Measurements from ENCODE around the gene LRRC43.
"Not testable (repeated sequence)": the region's sequence is repeated elsewhere in the genome, so short reads cannot be mapped to it uniquely, and the experiment has no call there.

Gene LRRC43

DNA sequence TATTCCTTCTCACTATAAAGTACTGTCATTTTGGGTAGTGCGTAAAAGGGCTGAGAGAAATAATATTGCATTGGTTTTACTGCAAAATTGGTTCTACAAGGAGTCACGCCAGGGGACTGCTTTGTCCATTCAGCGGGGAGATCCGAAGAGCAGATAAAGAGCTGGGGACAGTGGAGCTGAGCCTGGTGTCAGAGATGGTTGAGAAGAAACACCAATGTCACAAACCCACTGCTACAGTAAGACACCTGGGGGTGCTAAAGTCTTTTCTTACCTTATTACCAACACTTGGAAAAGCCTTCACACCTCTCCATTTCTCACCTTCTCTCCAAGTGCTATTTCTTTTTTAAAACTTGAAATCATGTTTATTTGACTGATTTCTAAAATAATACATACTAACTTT, 23.0 kb upstream of the LRRC43 start:
- no peak for DNase-seq

DNA sequence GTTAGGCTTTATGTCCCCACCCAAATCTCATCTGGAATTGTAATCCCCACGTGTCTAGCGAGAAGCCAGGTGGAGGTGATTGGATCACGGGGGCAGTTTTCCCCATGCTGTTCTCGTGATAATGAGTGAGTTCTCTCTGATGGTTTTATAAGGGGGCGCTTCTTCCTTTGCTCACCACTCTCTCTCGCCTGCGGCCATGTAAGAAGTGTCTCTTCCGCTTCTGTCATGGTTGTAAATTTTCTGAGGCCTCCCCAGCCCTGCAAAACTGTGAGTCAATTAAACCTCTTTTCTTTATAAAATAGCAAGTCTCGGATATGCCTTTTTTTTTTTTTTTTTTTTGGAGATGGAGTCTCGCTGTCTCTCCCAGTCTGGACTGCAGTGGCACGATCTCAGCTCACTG, 22.2 kb upstream of the LRRC43 start:
- no peak for DNase-seq

DNA sequence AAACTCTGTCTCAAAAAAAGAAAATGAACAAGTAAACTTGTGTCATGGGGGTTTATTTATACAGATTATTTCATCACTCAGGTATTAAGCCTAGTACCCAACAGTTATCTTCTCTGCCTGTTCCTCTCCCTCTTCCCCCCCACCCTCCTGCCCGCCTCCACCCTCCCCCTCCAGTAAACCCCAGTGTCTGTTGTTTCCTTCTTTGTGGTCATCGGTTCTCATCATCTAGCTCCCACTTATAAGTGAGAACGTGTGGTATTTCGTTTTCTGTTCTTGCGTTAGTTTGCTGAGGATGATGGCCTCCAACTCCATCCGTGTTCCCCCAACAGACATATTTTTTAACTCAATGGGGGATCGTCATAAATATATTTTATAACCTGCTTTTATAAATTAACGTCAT, 21.2 kb upstream of the LRRC43 start:
- no peak for DNase-seq

DNA sequence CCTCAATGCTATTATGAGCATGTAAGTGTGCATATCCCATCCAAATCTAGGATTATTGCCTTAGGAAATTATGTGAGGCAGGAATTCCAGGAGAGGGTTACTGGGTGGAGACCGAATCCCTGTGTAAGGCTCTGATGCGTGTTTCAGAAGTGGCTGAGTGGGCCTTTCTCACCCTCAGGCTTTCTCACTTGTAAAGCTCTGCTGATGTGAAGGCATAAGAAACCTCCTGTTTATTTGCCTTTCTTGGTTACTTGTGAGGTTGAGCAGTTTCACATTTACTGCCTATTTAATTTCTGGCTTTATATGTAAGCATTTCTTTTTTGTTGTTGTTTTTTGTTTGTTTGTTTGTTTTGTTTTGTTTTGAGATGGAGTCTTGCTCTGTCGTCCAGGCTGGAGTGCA, 19.9 kb upstream of the LRRC43 start:
- no peak for DNase-seq

DNA sequence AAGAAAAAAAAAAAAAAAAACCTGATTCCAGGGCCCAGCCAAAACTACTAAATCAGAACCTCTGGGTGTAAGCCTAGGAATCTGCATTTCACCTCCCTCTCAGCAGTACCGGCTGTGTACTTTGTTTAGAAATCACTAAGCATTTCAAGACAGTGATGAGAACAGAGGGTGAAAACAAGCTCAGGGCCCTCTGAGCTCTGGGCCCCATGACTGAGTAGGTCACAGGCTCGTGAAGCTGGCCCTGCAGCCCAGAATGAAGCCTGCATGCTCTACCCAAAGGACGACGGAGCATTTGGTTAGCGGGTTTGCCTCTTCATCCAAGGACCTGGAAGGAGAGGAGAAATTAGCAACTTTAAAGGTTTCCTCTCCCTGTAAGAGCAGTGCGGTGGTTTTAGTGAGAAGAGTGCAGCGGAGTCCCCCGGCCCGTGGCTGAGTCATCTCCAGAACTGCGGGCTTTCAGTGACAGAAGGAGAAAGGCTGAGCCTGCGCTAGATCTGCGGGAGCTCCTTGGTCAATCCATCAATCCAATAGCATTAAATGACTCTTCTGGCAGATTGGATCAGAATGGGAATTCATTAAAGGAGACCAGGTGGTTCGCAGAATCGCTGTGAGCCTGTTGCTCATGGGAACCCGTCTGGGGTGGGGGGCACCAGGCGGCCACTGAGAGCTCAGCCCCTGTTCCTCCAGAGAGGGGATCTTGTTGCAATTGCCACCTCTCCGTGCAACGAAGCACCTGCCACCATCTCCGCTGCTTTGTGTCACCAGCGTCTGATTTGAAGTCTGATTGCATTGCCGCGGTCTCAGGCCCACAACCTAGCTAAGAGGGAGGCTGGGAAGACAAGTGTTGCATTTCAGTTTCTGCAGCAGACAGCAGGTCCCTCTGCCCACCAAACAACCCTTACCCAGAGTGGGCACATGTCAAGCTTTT, 16.2 kb upstream of the LRRC43 start:
- DNase-seq: no peak

DNA sequence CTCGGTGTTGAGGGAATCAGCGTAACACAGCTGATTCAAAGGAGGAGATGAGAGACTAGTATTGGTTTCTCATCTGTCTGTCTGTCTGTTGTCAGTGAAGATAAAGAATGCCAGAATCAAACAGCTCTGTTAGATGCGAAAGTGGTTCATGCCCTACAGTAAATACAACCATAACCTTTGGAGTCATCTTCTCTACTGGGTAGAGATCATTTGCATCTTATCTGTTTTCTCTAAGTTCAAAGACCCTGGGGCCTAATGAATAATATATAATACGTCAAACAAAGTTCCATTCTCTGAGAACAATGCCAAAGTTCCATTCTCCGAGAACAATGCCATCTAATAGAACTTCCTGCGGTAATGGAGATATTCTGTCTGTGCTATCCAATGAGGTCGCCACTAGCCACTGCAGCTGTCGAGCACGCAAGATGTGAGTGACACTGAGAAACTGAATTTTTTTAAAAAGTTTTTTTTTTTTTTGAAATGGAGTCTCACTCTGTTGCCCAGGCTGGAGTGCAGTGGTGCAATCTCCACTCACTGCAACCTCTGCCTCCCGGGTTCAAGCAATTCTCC, 15.5 kb upstream of the LRRC43 start:
- DNase-seq: no peak

DNA sequence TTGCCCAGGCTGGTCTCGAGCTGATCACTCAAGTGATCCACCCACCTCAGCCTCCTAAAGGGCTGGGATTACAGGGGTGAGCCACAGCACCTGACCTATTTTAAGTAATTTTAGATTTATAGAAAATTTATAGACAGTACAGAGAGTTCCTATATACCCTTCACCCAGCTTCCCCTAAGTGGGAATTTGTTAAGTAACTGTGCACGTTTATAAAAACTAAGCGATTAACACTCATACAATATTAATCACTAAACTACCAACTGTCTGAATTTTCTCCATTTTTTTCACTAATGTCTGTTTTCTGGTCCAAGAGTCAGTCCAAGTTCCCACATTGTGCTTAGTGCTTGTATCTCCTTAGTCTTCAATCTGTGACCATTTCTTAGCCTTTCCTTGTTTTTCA, 14.4 kb upstream of the LRRC43 start:
- DNase-seq: no peak

DNA sequence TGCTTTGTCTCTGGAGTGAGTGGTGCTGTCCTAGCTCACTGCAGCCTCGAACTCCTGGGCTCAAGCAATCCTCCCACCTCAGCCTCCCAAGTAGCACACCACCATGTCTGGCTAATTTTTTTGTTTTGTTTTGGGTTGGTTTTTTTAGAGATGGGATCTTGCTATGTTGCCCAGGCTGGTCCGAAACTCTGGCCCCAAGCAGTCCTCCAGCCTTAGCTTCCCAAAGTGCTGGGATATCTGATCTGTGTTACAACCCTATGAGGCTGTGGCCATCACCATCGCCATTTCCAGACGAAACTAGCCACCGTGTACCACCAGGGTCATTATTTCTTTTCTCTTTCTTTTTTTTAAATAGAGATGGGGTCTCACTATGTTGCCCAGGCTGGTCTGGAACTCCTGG, 11.5 kb upstream of the LRRC43 start:
- DNase-seq: no peak

DNA sequence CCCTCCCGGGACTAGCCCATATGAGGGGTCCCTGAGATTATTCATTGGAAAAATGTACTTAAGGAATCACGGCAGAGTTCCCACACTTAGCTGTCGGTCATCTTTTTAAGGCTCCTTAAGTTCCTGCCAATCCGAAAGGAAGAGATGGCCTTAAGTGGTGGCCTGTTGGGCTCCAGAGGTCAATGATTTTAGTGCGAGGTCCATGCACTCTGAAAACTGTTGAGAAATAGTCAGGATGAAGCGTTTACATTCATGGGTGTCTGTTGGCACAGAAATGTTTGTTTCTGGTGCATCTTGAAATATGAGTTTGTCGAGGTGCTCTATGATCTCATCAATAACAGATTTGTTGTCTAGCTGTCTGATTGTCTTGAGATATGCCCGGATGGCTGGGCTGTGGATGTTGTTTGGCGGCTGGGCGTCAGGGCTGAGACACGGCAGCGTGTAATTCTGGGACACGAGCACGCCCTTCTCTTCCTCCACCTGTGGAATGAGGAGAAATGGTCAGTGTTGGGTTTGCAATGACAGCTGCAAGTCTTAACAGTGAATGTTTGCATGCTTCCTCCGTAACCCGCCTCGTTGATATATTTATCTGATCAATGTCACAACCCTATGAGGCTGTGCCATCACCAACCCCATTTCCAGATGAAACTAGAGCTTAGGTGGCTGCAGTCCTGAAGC, 10.5 kb upstream of the LRRC43 start:
- DNase-seq: no peak

DNA sequence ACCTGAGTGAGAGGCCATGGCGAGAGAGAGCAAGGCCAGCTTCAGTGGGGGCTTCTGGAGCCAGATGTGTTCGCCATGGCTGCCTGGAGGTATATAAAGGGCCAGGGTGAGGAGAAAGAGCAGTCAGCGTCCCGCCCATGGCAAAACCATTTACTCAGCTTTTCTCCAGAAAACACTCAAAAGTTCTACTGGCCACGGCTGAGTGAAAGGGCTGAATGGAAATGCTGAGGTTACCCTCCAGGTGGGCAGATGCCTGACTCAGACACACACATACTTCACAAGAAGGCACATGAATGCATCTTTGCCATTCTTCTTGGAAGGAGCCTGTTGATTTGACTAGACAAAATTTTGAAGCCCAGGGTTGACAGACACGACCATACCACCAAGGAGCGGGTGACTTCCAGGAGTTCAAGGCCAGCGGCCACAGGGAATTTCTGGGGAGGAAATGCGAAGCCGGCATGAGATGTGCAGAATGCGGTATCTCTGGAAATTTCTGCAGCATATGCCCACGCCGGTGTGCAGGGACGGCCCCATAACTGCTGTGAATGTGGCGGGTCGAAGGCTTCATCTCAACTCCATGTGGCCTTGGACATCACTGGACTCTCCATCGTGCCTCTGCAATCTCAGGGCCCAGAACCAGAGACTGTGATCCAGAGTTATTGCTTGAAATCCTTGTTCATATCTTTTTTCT, 8.6 kb upstream of the LRRC43 start, which contains the start of gene IL31:
Gene IL31, minus strand, starts transcription at position 67 of the 691 bp plus-strand sequence. Its CDS starts 49 bp downstream, at position 18.
- DNase-seq: no peak

DNA sequence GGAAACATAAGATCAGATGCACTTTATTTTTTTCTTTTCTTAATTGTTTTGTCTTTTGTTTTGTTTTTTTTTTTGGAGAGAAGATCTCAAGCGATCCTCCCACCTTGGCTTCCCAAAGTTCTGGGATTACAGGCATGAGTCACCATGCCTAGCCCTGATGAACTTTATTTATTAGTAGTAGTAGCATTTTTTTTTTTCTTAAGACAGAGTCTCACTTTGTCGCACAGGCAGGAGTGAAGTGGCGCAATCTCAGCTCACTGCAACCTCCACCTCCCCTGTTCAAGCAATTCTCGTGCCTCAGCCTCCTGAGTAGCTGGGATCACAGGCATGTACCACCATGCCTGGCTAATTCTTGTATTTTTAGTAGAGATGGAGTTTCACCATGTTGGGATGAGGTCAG, 6.5 kb upstream of the LRRC43 start:
- DNase-seq: not testable (repeated sequence)

DNA sequence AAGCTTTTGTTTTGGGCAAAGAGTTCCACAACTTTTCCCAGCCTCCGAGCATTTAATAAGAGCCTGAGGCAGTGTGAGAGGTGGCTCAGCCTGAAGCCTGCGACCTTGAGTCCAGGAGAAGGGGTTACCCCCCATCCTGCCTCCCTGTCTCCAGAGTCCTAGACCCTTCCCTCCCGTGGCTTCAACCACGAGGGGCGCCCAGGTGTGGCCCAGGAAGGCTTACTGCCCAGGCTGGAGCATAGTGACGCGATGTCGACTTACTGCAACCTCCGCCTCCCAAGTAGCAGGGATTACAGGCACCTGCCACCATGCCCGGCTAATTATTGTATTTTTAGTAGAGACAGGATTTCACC, 641 bp downstream of the LRRC43 start:
- DNase-seq: no peak

DNA sequence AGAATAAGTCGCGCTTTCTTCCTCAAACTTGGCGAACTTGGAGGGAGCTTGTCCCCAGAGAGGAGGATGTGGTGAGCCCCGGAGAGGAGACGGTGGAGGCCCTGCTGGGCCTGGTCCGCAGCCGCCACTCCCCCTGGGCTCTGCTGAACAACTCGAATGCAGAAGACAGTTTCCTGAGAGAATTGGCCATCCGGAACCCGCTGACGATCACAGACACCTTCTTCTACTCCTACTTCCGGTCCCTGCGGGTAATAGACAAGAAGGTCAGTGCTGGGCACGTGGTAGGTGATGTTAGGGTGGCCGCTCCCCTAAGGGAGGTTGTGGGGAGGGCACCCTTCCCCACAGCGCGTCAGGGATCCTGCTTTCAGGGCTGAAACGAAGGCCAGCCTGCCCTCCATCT, 1.6 kb downstream of the LRRC43 start:
- peak in 1 of 2 donors; percentile 17 for DNase-seq

DNA sequence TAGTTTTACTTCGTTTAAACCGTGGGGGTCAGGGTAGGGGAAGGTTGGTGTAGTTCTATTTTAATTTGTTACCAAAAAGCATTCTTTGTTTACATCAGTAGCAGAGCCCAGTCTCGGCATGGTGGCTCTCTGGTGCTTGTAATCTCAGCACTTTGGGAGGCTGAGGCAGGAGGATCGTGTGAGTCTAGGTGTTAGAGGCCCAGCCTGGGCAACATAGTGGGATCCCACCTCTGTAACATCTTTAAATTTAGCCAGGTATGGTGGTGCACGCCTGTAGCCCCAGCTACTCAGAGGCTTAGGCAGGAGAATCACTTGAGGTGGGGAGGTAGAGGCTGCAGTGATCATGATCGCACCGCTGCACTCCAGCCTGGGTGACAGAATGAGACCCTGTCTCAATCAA, 2.2 kb downstream of the LRRC43 start:
- DNase-seq: no peak

DNA sequence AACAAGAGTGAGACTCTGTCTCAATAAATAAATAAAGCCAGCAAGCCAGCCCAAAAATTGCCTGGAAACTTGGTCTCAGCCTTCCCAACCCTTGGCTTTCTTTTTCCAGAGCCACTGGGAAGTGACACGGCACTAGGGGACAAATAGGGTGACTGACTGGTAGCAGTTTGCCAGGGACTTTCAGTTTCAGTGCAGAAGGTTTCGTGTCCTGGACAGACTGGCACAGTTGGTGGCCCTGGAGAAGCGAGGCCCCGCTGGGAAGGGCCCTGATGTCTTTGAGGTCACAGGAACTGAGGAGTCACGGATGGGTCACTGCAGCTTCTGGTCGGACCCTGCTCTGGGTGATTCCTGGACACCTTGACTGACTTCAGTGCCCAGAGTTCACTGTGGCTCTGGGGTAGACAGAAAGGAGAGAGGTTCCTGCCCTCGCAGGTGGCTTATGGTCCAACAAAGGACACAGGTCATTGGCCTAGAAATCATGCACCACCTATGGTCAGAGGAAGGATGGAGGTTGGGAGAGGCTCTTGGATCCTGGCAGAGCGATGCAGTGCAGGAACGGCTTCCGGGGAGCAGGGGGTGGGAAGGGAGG, 2.7 kb downstream of the LRRC43 start:
- DNase-seq: no peak

DNA sequence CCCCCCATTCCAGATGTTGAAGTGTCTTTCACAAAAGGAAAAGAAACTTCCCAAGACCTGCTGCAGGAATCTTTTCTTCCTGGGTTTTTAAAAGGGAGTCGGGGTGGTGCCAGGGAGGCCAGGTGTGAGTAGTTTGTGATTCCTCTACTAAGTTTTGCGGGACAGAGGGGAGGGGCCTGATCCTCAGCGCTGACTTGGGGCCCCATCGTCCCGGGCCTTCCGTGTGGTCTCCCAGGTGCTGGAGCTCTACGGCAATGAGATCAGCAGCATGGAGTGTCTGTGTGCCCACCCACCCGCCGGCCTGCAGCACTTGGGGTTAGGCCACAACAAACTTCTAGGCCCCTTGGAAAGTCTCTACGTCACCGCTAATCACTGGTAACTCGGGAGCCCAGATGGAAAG, 4.5 kb downstream of the LRRC43 start:
- no peak for DNase-seq

DNA sequence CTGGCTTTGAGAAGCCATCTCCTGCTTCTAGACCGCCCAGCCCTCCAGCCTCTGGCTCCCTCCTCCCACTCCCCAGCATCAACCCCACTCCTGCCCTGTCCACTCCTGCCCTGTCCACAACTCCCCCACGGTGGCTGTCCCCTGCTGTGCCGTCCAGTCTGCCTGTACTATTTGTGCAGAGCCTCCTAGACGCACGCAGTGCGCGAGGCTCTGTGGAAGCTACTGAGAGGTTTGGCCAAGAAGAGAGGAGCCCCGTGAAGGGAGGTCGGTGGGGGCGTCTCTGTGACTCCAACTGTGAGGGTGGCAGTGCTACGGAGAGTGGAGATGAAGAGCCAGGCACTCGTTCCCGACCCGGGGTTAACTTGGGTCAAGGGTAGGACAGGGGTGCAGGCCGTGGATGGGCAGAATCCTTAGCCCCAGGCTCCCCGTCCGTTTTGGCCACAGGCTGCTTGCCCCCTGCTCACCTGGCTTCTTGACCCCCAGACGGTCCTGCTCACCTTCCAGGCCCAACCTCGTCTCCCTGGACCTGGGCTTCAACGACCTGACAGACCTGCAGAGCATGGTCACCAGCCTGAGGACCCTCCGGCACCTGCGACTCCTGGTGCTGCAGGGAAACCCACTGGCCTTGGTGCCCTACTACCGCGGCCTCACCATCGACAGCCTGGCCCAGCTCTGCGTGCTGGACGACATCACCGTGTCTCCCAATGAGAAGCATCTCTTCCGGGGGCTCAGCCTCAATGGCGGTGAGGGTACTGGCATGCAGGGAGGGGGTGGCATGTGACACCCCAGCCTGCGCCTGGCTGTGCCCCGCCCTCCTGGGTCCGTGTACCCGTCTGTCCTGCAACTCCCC, 6.9 kb downstream of the LRRC43 start:
- no peak for DNase-seq

DNA sequence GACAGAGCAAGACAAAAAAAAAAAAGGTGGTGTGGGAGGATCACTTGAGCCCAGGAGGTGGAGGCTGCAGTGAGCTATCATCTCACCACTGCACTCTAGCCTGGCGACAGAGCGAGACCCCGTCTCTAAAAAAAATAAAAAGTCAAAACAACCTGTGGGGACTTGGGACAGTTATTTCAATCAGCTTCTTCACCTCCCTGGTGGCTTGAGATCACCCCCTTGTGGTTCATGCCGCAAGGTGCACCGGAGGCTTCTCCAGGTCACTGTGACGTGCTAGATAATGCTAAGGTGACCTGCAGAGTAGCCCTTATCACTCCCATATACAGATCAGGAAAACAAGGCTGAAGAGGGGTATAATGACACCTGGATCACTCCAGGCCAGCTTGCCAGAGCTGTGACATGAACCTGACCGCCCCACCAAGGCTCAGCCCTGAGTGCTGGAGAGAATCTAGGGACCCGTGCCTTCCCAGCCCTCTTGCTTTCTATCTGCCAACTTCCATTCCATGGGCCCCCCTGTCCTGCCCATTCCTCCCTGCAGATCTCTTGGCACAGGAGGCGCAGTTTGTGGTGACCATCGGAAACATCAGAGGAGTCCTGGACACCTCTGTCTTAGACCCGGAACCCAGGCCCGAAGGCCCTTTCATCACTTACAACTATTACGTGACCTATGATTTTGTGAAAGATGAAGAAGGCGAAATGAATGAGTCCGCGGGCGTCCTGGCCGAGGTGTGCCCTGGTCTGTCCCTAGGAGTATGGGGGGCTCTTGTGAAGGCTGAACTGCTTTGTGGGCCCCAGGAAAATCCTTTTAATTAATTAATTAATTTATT, 8.1 kb downstream of the LRRC43 start:
- DNase-seq: peak in 1 of 2 donors; percentile 49

DNA sequence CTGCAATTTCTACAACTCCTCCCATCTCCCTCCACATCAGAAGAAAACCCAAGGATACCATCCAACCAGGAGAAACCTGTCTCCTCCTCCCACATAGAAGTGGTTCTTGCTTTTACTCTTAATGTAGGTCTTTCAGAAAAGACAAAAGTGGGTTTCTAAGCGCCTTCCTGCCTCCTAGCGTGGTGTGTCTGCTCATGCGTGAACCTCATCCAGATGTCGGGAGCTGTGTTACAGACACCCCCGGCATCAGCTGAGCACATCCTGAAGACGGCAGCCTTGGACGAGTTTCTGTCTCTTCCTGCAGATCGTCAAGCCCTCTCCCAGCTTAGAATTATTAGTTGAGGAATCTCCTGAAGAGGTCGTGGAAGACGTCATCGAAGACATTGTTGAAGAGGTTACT, 9.5 kb downstream of the LRRC43 start:
- DNase-seq: no peak

DNA sequence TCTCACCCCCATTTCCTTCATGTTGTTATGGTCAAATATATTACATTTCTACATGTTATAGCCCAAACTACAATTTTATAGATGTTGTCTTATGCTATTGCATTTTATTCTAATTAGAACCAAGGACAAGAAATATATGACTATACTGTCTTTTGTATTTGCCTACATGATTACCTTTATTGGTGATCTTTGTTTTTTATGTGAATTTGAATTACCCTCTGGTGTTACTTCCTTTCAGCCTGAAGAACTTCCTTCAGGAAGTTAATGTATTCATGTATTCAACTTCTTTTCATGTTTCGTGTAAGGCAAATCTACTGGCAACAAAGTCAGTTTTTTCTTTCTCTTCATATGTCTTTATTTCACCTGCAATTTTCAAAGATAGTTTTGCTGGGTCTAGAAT, 11.9 kb downstream of the LRRC43 start:
- DNase-seq: no peak

DNA sequence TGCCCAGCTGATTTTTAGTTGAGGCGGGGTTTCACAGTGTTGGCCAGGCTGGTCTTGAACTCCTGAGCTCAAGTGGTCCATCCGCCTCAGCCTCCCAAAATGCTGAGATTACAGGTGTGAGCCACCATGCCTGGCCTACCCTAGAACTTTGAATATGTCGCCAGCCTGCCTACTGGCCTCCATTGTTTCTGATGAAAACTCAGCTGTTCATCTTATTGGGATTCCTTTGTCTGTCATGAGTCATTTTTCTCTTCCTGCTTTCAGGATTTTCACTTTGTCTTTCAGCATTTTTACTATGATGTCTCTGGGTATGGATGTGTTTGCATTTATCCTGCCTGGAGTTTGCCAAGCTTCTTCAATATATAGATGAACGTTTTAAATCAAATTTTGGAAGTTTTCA, 12.5 kb downstream of the LRRC43 start:
- no peak for DNase-seq

All from bone marrow (tissue), 2 donors.